GM23338 (cell line): ENCODE measurements around the gene CORO2A. TPM values are rescaled to one million over a fixed set of nuclear protein-coding genes. Genes with fewer than 3 reads are reported as not detected.

Experiments
- ATAC-seq: fragments of 200-7000 bp; cut with Tn5 transposase; 3 replicates; pipeline ENCODE4 v1.9.1; 2020
- DNase-seq: peaks from one replicate; pipeline ENCODE4 v3.0.0-alpha.2; 2015; ENCODE audit warnings: low spot score
- H2AFZ ChIP-seq: fragments of 200-600 bp; sonication (generic); 2 replicates; pipeline ENCODE4 v1.8.0; 2016; ENCODE audit warnings: antibody characterized with exemption, mild to moderate bottlenecking, moderate library complexity
- H3F3A ChIP-seq: fragments of 200-600 bp; sonication (generic); replicated peaks from 2 replicates; pipeline ENCODE4 v1.8.0; 2017; ENCODE audit warnings: antibody characterized with exemption, mixed run types, low read depth
- H3K27ac ChIP-seq: fragments of 200-600 bp; sonication (generic); 2 replicates; pipeline ENCODE4 v1.6.1; 2016; ENCODE audit warnings: low read depth
- H3K27me3 ChIP-seq: fragments of 200-600 bp; sonication (generic); 2 replicates; pipeline ENCODE4 v1.8.0; 2016; ENCODE audit warnings: mild to moderate bottlenecking, mixed run types, moderate library complexity; ENCODE audit not compliant: insufficient read depth
- H3K36me3 ChIP-seq: fragments of 200-600 bp; sonication (generic); 2 replicates; pipeline ENCODE4 v1.8.0; 2016; ENCODE audit warnings: mild to moderate bottlenecking; ENCODE audit not compliant: insufficient read depth
- H3K4me1 ChIP-seq: fragments of 200-600 bp; sonication (generic); 2 replicates; pipeline ENCODE4 v1.8.0; 2016; ENCODE audit warnings: mild to moderate bottlenecking, moderate library complexity; ENCODE audit not compliant: insufficient read depth
- H3K4me2 ChIP-seq: fragments of 200-600 bp; sonication (generic); 2 replicates; pipeline ENCODE4 v1.7.1; 2017; ENCODE audit warnings: mixed run types
- H3K4me3 ChIP-seq: fragments of 200-600 bp; sonication (generic); 2 replicates; pipeline ENCODE4 v1.6.1; 2016; ENCODE audit warnings: mixed run types
- H3K79me2 ChIP-seq: fragments of 200-600 bp; sonication (generic); replicated peaks from 2 replicates; pipeline ENCODE4 v1.8.0; 2017; ENCODE audit warnings: mild to moderate bottlenecking; ENCODE audit not compliant: insufficient read depth
- H3K9me2 ChIP-seq: fragments of 200-600 bp; sonication (generic); 2 replicates; pipeline ENCODE4 v1.8.0; 2017; ENCODE audit not compliant: insufficient read depth
- H4K20me1 ChIP-seq: fragments of 200-600 bp; sonication (generic); replicated peaks from 2 replicates; pipeline ENCODE4 v1.8.0; 2017; ENCODE audit warnings: mild to moderate bottlenecking; ENCODE audit not compliant: insufficient read depth
- H3K27ac Mint-ChIP-seq: 2 replicates; pipeline ENCODE4 v1.8.0; 2020; ENCODE audit warnings: inconsistent platforms, mild to moderate bottlenecking, moderate library complexity, mixed read lengths
- H3K27me3 Mint-ChIP-seq: 3 replicates; pipeline ENCODE4 v1.8.0; 2022; ENCODE audit warnings: low read depth, mild to moderate bottlenecking, moderate library complexity, mixed read lengths, inconsistent platforms; ENCODE audit not compliant: insufficient read depth, poor library complexity
- H3K36me3 Mint-ChIP-seq: 3 replicates; pipeline ENCODE4 v1.8.0; 2021; ENCODE audit warnings: low read depth, mild to moderate bottlenecking, inconsistent platforms, moderate library complexity, mixed read lengths
- H3K4me1 Mint-ChIP-seq: 3 replicates; pipeline ENCODE4 v1.8.0; 2020; ENCODE audit warnings: mild to moderate bottlenecking, inconsistent platforms, mixed read lengths
- H3K4me3 Mint-ChIP-seq: 3 replicates; pipeline ENCODE4 v1.8.0; 2021; ENCODE audit warnings: moderate library complexity, mild to moderate bottlenecking, inconsistent platforms, mixed read lengths
- H3K9me3 Mint-ChIP-seq: 3 replicates; pipeline ENCODE4 v1.8.0; 2020; ENCODE audit warnings: moderate library complexity, mild to moderate bottlenecking, inconsistent platforms, mixed read lengths
- CREB1 ChIP-seq: fragments of 250-450 bp; sonication (Bioruptor Pico); IDR thresholded peaks from 2 replicates; pipeline ENCODE4 v1.5.0; 2020; ENCODE audit warnings: low read depth, mild to moderate bottlenecking, moderate library complexity
- EZH2 ChIP-seq: fragments of 200-600 bp; sonication (generic); IDR thresholded peaks from one replicate; pipeline ENCODE4 v1.8.0; 2017; ENCODE audit warnings: antibody characterized with exemption, mild to moderate bottlenecking, low read depth; ENCODE audit not compliant: unreplicated experiment
- EZH2phosphoT487 ChIP-seq: fragments of 200-600 bp; sonication (generic); IDR thresholded peaks from one replicate; pipeline ENCODE4 v1.8.1; 2018; ENCODE audit warnings: antibody characterized with exemption; ENCODE audit not compliant: unreplicated experiment
- NANOG ChIP-seq: IDR thresholded peaks from 2 replicates; pipeline ENCODE4 v1.6.1; 2016; ENCODE audit warnings: antibody characterized with exemption, borderline replicate concordance
- POLR2AphosphoS5 ChIP-seq: IDR thresholded peaks from 2 replicates; pipeline ENCODE4 v1.6.1; 2016; ENCODE audit warnings: antibody characterized with exemption, low read depth
- STAT1 ChIP-seq: IDR thresholded peaks from one replicate; pipeline ENCODE4 v1.6.1; 2016; ENCODE audit warnings: antibody characterized with exemption; ENCODE audit not compliant: unreplicated experiment
- ZNF114 ChIP-seq: fragments of 250-450 bp; sonication (Bioruptor Pico); IDR thresholded peaks from 2 replicates; pipeline ENCODE4 v1.5.0; 2020; ENCODE audit warnings: mild to moderate bottlenecking, moderate library complexity
- ZNF331 ChIP-seq: fragments of 250-450 bp; sonication (Bioruptor Pico); IDR thresholded peaks from 2 replicates; pipeline ENCODE4 v1.5.0; 2020; ENCODE audit warnings: low read depth, mild to moderate bottlenecking, moderate library complexity
- polyA plus RNA-seq: library from polyadenylated mRNA; unstranded; fragments of >200 nt; fragmentation: Nextera tagmentation; extraction: Ambion mirVana; gene quantifications from 2 replicates; pipeline ENCODE4 v1.2.1, GENCODE V29; 2016
- total RNA-seq: library from RNA; depleted of rRNA; stranded (reverse); fragments of >200 nt; shearing (Covaris generic); gene quantifications from 2 replicates; pipeline ENCODE4 v1.2.3, GENCODE V29; 2014
- TF ChIP-seq, protein P1 (sequence below): fragments of 250-450 bp; sonication (Bioruptor Pico); IDR thresholded peaks from 2 replicates; pipeline ENCODE4 v1.5.0; 2020; ENCODE audit warnings: mild to moderate bottlenecking, moderate library complexity
- TF ChIP-seq, protein P2 (sequence below): IDR thresholded peaks from 2 replicates; pipeline ENCODE4 v1.6.1; 2016; ENCODE audit warnings: antibody characterized with exemption
- TF ChIP-seq, protein P3 (sequence below), 2 experiments: fragments of 200-600 bp in 1 of 2; sonication (generic) in 1 of 2; conservative IDR thresholded peaks; 2 replicates each; pipeline versions ENCODE4 v1.5.1 to v1.6.1; 2016 to 2017; ENCODE audit warnings: antibody characterized with exemption in 2 of 2, low read depth in 2 of 2, mild to moderate bottlenecking in 2 of 2, moderate library complexity in 1 of 2
- TF ChIP-seq, protein P4 (sequence below): IDR thresholded peaks from one replicate; pipeline ENCODE4 v1.6.1; 2018; ENCODE audit warnings: antibody characterized with exemption; ENCODE audit not compliant: unreplicated experiment

CORO2A gene
- total and polyA plus RNA-seq, 2 experiments from 2014 or later: 12.9 to 27.6 TPM

DNA sequence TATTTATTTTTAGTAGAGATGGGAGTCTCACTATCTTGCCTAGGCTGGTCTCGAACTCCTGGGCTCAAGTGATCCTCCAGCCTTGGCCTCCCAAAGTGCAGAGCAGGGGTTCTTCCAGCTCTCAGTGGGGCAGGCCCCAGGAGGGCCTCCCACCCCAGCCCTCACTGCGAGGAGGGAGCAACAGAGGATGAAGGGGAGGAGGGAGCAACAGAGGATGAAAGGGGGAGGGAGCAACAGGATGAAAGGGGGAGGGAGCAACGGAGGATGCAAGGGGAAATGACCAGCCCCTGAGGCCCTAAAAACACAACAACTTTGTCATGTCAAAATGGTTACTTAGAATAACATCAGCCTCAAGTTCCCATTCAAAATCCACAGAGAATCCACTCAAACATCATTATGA, 83.4 kb downstream of the CORO2A start (continued):
- TF ChIP-seq, protein P1, sequence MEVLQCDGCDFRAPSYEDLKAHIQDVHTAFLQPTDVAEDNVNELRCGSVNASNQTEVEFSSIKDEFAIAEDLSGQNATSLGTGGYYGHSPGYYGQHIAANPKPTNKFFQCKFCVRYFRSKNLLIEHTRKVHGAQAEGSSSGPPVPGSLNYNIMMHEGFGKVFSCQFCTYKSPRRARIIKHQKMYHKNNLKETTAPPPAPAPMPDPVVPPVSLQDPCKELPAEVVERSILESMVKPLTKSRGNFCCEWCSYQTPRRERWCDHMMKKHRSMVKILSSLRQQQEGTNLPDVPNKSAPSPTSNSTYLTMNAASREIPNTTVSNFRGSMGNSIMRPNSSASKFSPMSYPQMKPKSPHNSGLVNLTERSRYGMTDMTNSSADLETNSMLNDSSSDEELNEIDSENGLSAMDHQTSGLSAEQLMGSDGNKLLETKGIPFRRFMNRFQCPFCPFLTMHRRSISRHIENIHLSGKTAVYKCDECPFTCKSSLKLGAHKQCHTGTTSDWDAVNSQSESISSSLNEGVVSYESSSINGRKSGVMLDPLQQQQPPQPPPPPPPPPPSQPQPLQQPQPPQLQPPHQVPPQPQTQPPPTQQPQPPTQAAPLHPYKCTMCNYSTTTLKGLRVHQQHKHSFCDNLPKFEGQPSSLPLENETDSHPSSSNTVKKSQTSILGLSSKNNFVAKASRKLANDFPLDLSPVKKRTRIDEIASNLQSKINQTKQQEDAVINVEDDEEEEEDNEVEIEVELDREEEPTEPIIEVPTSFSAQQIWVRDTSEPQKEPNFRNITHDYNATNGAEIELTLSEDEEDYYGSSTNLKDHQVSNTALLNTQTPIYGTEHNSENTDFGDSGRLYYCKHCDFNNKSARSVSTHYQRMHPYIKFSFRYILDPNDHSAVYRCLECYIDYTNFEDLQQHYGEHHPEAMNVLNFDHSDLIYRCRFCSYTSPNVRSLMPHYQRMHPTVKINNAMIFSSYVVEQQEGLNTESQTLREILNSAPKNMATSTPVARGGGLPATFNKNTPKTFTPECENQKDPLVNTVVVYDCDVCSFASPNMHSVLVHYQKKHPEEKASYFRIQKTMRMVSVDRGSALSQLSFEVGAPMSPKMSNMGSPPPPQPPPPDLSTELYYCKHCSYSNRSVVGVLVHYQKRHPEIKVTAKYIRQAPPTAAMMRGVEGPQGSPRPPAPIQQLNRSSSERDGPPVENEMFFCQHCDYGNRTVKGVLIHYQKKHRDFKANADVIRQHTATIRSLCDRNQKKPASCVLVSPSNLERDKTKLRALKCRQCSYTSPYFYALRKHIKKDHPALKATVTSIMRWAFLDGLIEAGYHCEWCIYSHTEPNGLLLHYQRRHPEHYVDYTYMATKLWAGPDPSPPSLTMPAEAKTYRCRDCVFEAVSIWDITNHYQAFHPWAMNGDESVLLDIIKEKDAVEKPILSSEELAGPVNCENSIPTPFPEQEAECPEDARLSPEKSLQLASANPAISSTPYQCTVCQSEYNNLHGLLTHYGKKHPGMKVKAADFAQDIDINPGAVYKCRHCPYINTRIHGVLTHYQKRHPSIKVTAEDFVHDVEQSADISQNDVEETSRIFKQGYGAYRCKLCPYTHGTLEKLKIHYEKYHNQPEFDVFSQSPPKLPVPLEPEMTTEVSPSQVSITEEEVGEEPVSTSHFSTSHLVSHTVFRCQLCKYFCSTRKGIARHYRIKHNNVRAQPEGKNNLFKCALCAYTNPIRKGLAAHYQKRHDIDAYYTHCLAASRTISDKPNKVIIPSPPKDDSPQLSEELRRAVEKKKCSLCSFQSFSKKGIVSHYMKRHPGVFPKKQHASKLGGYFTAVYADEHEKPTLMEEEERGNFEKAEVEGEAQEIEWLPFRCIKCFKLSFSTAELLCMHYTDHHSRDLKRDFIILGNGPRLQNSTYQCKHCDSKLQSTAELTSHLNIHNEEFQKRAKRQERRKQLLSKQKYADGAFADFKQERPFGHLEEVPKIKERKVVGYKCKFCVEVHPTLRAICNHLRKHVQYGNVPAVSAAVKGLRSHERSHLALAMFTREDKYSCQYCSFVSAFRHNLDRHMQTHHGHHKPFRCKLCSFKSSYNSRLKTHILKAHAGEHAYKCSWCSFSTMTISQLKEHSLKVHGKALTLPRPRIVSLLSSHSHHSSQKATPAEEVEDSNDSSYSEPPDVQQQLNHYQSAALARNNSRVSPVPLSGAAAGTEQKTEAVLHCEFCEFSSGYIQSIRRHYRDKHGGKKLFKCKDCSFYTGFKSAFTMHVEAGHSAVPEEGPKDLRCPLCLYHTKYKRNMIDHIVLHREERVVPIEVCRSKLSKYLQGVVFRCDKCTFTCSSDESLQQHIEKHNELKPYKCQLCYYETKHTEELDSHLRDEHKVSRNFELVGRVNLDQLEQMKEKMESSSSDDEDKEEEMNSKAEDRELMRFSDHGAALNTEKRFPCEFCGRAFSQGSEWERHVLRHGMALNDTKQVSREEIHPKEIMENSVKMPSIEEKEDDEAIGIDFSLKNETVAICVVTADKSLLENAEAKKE (CRISPR knock-in tag): no peak
- TF ChIP-seq EZH2phosphoT487 (no peak), NANOG (no peak), CREB1 (no peak)

DNA sequence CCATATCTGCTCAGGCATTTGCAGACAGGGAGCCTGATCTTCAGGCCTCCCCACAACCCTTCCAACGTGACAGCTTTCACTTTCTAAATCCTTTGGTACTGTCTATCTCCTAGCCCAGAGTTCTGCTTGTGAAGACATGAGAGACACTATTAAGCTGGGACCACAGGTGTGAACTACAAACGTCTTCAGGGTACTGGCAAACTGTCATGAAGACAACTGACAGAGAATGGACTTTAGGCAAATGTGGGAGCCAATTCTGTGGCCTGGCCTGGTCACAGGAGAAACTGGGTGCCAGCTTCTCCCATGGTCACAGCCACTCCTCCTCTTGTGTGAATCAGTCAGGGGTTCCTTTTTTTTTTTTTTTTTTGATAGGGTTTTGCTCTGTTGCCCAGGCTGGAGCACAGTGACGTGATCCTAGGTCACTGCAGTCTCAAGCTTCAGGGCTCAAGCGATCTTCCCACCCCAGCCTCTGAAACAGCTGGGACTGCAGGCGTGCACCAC, 83.9 kb downstream of the CORO2A start:
- H3K27me3 Mint-ChIP-seq: peaks cover 8% of the 10 kb centered on the region
- H3K9me2 ChIP-seq: no peaks in the 10 kb centered on the region
- peaks cover 8% of the 10 kb centered on the region; the same call in 1 of the 2 replicates for H3K4me1 ChIP-seq
- no peak overlapping the region for H3K27ac Mint-ChIP-seq
- H3K27ac ChIP-seq: 0 out of 2 replicates have a peak overlapping the region, but pooled peaks have one; percentile 76
- peaks cover 11% of the 10 kb centered on the region for H3K4me1 Mint-ChIP-seq
- DNase-seq: no peak
- no peaks in the 10 kb centered on the region for H3K27me3 ChIP-seq
- no peaks in the 10 kb centered on the region for H3F3A ChIP-seq
- no peak overlapping the region for H3K4me3 ChIP-seq
- H3K4me3 Mint-ChIP-seq: no peak overlapping the region
- H3K4me2 ChIP-seq: no peak overlapping the region
- peaks cover 5% of the 10 kb centered on the region; the same call in 1 of the 2 replicates for H3K79me2 ChIP-seq
- peaks cover 3% of the 10 kb centered on the region; the same call in 1 of the 2 replicates for H3K36me3 ChIP-seq
- peaks cover 6% of the 10 kb centered on the region; the same call in 2 of the 3 replicates for H3K36me3 Mint-ChIP-seq
- ATAC-seq: no peak
- H3K9me3 Mint-ChIP-seq: no peaks in the 10 kb centered on the region; the same call in 2 of the 3 replicates
- no peaks in the 10 kb centered on the region for H4K20me1 ChIP-seq
- H2AFZ ChIP-seq: no peak overlapping the region
- TF ChIP-seq CREB1: no peak
- TF ChIP-seq, protein P2, sequence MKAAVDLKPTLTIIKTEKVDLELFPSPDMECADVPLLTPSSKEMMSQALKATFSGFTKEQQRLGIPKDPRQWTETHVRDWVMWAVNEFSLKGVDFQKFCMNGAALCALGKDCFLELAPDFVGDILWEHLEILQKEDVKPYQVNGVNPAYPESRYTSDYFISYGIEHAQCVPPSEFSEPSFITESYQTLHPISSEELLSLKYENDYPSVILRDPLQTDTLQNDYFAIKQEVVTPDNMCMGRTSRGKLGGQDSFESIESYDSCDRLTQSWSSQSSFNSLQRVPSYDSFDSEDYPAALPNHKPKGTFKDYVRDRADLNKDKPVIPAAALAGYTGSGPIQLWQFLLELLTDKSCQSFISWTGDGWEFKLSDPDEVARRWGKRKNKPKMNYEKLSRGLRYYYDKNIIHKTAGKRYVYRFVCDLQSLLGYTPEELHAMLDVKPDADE: no peak
- no peak for TF ChIP-seq ZNF331
- no peak for TF ChIP-seq ZNF114 (CRISPR knock-in tag)
- no peak for TF ChIP-seq EZH2phosphoT487
- TF ChIP-seq, protein P3, sequence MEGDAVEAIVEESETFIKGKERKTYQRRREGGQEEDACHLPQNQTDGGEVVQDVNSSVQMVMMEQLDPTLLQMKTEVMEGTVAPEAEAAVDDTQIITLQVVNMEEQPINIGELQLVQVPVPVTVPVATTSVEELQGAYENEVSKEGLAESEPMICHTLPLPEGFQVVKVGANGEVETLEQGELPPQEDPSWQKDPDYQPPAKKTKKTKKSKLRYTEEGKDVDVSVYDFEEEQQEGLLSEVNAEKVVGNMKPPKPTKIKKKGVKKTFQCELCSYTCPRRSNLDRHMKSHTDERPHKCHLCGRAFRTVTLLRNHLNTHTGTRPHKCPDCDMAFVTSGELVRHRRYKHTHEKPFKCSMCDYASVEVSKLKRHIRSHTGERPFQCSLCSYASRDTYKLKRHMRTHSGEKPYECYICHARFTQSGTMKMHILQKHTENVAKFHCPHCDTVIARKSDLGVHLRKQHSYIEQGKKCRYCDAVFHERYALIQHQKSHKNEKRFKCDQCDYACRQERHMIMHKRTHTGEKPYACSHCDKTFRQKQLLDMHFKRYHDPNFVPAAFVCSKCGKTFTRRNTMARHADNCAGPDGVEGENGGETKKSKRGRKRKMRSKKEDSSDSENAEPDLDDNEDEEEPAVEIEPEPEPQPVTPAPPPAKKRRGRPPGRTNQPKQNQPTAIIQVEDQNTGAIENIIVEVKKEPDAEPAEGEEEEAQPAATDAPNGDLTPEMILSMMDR (conservative IDR thresholded peaks at IDR 0.05; ENCODE audit: low read depth in 2 of 2): no peak
- no peak for TF ChIP-seq POLR2AphosphoS5
- no peak for TF ChIP-seq NANOG
- TF ChIP-seq, protein P4, sequence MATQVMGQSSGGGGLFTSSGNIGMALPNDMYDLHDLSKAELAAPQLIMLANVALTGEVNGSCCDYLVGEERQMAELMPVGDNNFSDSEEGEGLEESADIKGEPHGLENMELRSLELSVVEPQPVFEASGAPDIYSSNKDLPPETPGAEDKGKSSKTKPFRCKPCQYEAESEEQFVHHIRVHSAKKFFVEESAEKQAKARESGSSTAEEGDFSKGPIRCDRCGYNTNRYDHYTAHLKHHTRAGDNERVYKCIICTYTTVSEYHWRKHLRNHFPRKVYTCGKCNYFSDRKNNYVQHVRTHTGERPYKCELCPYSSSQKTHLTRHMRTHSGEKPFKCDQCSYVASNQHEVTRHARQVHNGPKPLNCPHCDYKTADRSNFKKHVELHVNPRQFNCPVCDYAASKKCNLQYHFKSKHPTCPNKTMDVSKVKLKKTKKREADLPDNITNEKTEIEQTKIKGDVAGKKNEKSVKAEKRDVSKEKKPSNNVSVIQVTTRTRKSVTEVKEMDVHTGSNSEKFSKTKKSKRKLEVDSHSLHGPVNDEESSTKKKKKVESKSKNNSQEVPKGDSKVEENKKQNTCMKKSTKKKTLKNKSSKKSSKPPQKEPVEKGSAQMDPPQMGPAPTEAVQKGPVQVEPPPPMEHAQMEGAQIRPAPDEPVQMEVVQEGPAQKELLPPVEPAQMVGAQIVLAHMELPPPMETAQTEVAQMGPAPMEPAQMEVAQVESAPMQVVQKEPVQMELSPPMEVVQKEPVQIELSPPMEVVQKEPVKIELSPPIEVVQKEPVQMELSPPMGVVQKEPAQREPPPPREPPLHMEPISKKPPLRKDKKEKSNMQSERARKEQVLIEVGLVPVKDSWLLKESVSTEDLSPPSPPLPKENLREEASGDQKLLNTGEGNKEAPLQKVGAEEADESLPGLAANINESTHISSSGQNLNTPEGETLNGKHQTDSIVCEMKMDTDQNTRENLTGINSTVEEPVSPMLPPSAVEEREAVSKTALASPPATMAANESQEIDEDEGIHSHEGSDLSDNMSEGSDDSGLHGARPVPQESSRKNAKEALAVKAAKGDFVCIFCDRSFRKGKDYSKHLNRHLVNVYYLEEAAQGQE: no peak
- TF ChIP-seq EZH2: no peak
- no peak for TF ChIP-seq STAT1
